GM12892 (cell line): ENCODE results near the gene SLC7A6.

ENCODE experiments used
- POLR2A ChIP-seq: IDR thresholded peaks from 2 replicates; pipeline ENCODE4 v1.6.1; 2011; ENCODE audit warnings: low read depth, low read length, control low read depth
- POLR2AphosphoS5 ChIP-seq: IDR thresholded peaks from 2 replicates; pipeline ENCODE4 v1.6.1; 2011; ENCODE audit warnings: low read depth, low read length, control low read depth
- TAF1 ChIP-seq: IDR thresholded peaks from 2 replicates; pipeline ENCODE4 v1.6.1; 2011; ENCODE audit warnings: low read depth, mild to moderate bottlenecking, control low read depth, low read length, borderline replicate concordance

DNA sequence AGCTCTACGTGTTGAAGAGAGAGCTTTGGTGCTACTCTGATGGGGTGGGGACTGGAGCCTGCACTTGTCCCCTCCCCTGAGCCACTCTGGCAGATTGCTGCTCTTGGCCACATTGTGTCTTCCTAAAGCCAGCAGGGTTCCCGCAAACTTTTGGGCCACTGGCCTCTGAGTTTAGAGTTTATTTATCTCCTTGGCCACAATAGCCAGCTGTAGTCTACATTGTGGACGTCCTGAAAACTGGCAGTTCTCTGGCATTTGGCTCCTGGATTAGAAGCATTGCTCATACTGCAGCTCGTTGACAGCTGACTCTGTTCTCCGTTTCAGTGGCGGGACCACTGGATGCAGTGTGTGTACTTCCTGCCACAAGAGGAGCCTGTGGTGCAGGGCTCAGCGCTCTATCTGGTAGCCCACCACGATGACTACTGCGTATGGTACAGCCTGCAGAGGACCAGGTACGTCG lies 81.1 kb downstream of the SLC7A6 start:
- TF ChIP-seq POLR2AphosphoS5 (no peak), POLR2A (no peak), TAF1 (no peak)
